HL-60 (cell line): ENCODE measurements around the gene BRF1.

Experiments
- DNase-seq, 2 experiments: peaks; one replicate each; pipeline ENCODE4 v3.0.0-alpha.2; 2010 to 2020; ENCODE audit warnings: low read depth in 1 of 2, low spot score in 1 of 2
- H3K27ac ChIP-seq: fragments of 250-450 bp; sonication (Bioruptor Pico); replicated peaks from 2 replicates; pipeline ENCODE4 v1.5.1; 2020; ENCODE audit warnings: mild to moderate bottlenecking, moderate library complexity
- H3K27me3 ChIP-seq: fragments of 250-450 bp; sonication (Bioruptor Pico); 2 replicates; pipeline ENCODE4 v1.5.1; 2021; ENCODE audit warnings: mild to moderate bottlenecking, moderate library complexity; ENCODE audit not compliant: insufficient read depth, poor library complexity, severe bottlenecking
- H3K4me3 ChIP-seq: replicated peaks from 2 replicates; pipeline ENCODE4 v1.5.1; 2011; ENCODE audit warnings: mild to moderate bottlenecking, control low read depth, low read length; ENCODE audit not compliant: insufficient read depth
- GABPA ChIP-seq: IDR thresholded peaks from 2 replicates; pipeline ENCODE4 v1.6.1; 2012; ENCODE audit warnings: low read depth
- POLR2AphosphoS5 ChIP-seq: IDR thresholded peaks from 2 replicates; pipeline ENCODE4 v1.6.1; 2012; ENCODE audit warnings: low read depth
- SPI1 ChIP-seq: IDR thresholded peaks from 2 replicates; pipeline ENCODE4 v1.6.1; 2012; ENCODE audit warnings: low read depth, mild to moderate bottlenecking, borderline replicate concordance
- TF ChIP-seq, protein P1 (sequence below): IDR thresholded peaks from 2 replicates; pipeline ENCODE4 v1.6.1; 2012; ENCODE audit warnings: low read depth; ENCODE audit not compliant: insufficient replicate concordance
- TF ChIP-seq, protein P2 (sequence below): IDR thresholded peaks from one replicate; pipeline ENCODE4 v1.5.1; 2011; ENCODE audit warnings: low read length, control low read depth, inconsistent platforms; ENCODE audit not compliant: insufficient read depth

The BRF1 gene

DNA sequence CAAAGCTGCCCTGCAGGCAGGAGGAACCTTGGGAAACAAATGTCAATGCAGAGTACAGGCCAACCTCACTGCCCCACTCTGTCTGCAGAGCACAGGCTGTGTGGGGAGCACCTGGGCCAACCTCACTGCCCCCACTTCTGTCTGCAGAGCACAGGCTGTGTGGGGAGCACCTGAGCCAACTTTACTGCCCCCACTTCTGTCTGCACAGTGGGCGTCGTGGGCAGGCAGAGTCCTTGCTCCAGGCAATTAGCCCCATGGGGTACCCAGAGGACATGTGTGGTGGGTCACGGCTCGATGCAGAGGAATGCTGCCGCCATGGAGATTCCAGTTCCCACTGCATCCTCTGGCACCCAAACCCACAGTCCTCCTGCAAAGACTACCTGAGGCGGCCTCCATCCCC, 26.2 kb downstream of the BRF1 start:
- Histone ChIP-seq H3K27ac (no peak overlapping the region), H3K27me3 (no peaks in the 10 kb centered on the region), H3K4me3 (no peak overlapping the region)
- TF ChIP-seq POLR2AphosphoS5 (no peak), GABPA (no peak), SPI1 (no peak)
- TF ChIP-seq, protein P1, sequence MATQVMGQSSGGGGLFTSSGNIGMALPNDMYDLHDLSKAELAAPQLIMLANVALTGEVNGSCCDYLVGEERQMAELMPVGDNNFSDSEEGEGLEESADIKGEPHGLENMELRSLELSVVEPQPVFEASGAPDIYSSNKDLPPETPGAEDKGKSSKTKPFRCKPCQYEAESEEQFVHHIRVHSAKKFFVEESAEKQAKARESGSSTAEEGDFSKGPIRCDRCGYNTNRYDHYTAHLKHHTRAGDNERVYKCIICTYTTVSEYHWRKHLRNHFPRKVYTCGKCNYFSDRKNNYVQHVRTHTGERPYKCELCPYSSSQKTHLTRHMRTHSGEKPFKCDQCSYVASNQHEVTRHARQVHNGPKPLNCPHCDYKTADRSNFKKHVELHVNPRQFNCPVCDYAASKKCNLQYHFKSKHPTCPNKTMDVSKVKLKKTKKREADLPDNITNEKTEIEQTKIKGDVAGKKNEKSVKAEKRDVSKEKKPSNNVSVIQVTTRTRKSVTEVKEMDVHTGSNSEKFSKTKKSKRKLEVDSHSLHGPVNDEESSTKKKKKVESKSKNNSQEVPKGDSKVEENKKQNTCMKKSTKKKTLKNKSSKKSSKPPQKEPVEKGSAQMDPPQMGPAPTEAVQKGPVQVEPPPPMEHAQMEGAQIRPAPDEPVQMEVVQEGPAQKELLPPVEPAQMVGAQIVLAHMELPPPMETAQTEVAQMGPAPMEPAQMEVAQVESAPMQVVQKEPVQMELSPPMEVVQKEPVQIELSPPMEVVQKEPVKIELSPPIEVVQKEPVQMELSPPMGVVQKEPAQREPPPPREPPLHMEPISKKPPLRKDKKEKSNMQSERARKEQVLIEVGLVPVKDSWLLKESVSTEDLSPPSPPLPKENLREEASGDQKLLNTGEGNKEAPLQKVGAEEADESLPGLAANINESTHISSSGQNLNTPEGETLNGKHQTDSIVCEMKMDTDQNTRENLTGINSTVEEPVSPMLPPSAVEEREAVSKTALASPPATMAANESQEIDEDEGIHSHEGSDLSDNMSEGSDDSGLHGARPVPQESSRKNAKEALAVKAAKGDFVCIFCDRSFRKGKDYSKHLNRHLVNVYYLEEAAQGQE: no peak
- TF ChIP-seq, protein P2, sequence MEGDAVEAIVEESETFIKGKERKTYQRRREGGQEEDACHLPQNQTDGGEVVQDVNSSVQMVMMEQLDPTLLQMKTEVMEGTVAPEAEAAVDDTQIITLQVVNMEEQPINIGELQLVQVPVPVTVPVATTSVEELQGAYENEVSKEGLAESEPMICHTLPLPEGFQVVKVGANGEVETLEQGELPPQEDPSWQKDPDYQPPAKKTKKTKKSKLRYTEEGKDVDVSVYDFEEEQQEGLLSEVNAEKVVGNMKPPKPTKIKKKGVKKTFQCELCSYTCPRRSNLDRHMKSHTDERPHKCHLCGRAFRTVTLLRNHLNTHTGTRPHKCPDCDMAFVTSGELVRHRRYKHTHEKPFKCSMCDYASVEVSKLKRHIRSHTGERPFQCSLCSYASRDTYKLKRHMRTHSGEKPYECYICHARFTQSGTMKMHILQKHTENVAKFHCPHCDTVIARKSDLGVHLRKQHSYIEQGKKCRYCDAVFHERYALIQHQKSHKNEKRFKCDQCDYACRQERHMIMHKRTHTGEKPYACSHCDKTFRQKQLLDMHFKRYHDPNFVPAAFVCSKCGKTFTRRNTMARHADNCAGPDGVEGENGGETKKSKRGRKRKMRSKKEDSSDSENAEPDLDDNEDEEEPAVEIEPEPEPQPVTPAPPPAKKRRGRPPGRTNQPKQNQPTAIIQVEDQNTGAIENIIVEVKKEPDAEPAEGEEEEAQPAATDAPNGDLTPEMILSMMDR: no peak
- no peak for DNase-seq

DNA sequence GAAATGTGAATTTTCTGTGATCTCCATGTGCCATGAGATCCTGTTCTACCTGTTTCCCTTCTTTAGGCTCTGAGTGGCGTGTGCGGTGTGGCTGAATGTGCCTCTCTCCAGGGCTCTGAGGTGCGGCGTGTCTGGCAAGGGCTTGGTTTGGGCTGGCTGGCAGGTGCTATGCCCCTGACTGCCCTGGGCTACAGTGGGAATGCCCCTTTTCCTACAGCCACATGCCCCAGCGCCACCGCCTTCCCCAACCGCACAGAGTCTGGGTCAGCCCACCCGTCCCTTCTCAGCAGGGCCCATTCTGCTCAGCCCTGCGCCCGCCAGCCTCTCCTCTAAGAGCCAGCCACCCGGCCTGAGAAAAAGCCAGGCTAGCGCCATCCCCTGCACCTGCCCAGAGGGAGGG, 27.7 kb downstream of the BRF1 start:
- TF ChIP-seq, protein P2: no peak
- TF ChIP-seq, protein P1: no peak
- TF ChIP-seq POLR2AphosphoS5 (no peak), GABPA (no peak), SPI1 (no peak)
- Histone ChIP-seq H3K27ac (no peak overlapping the region), H3K27me3 (no peaks in the 10 kb centered on the region), H3K4me3 (no peak overlapping the region)
- DNase-seq: no peak

DNA sequence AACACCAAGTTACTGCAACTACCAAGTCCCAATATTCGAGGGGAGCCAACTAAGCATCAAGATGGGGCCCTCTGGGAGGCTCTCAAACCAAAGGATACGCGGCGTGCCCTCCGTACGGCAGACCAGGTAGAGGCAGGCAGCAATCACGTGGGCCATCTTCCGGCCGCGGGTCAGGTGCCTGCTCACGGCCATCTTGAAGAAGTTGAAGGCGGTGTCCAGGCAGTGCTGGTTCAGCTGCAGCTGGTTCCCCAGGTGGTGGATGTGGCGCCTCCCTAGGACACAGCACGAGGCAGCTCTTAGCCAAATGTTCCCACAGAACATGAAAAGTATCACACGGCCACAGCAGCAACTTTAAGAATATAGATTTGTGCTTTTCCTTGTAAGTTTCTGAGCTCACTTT, 28.2 kb downstream of the BRF1 start:
- Histone ChIP-seq H3K4me3 (no peak overlapping the region), H3K27ac (no peak overlapping the region), H3K27me3 (no peaks in the 10 kb centered on the region)
- no peak for DNase-seq
- TF ChIP-seq, protein P1: no peak
- TF ChIP-seq POLR2AphosphoS5: no peak
- no peak for TF ChIP-seq GABPA
- TF ChIP-seq, protein P2: no peak
- no peak for TF ChIP-seq SPI1
